GM12878 (cell line): ENCODE measurements around the gene HASPIN. TPM values are rescaled to one million over a fixed set of nuclear protein-coding genes. Genes with fewer than 3 reads are reported as not detected.

Experiments
- ATAC-seq: fragments of 200-7000 bp; cut with Tn5 transposase; 3 replicates; pipeline ENCODE4 v1.9.1; 2020; ENCODE audit warnings: mild to moderate bottlenecking, moderate library complexity
- BruUV-seq: library from RNA; stranded (reverse); fragments of 400-500 nt; replicated peaks from 2 replicates; lab custom pipeline; 2021; lab: Mats Ljungman, UMichigan
- CTCF ChIA-PET: fragments of 300-600 bp; sonication (Branson Sonifier 250); formaldehyde crosslinking; extraction: SDS; loops from one replicate; lab custom pipeline; 2021; ENCODE audit warnings: inconsistent platforms; lab: Yijun Ruan, JAX
- POLR2A ChIA-PET: fragments of 350-600 bp; formaldehyde crosslinking; extraction: SDS; loops from one replicate; lab custom pipeline; 2021; ENCODE audit warnings: inconsistent platforms; lab: Charles Lee
- RAD21 ChIA-PET: fragments of 300-600 bp; sonication (Branson Sonifier 250); formaldehyde crosslinking; loops from one replicate; lab custom pipeline; 2023; ENCODE audit warnings: antibody characterized with exemption; ENCODE audit not compliant: unreplicated experiment; lab: Charles Lee
- SMC1A ChIA-PET: fragments of 300-600 bp; sonication (Branson Sonifier 250); formaldehyde crosslinking; loops from one replicate; lab custom pipeline; 2023; ENCODE audit not compliant: unreplicated experiment, uncharacterized antibody; lab: Charles Lee
- DNase-seq: peaks from one replicate; pipeline ENCODE4 v3.0.0-alpha.2; 2011; ENCODE audit warnings: low read depth, low spot score
- FAIRE-seq: peaks from 3 replicates; lab custom pipeline; 2011; peaks lifted over from hg19 to GRCh38; lab: Jason Lieb, UNC
- H2AFZ ChIP-seq: 2 replicates; pipeline ENCODE4 v1.6.0; 2011; ENCODE audit warnings: low read depth, low read length, control low read depth; ENCODE audit not compliant: control insufficient read depth
- H3K27ac ChIP-seq: 2 replicates; pipeline ENCODE4 v1.5.1; 2011; ENCODE audit warnings: control low read depth; ENCODE audit not compliant: control insufficient read depth, insufficient read depth
- H3K27me3 ChIP-seq, 2 experiments: replicated peaks in 1 of 2; 2 replicates each; pipeline versions ENCODE4 v1.6.0 to v1.6.1; 2011; ENCODE audit warnings: low read length in 1 of 2; ENCODE audit not compliant: control insufficient read depth in 2 of 2, insufficient read depth in 2 of 2
- H3K36me3 ChIP-seq, 2 experiments: 2 replicates each; pipeline ENCODE4 v1.5.1; 2011; ENCODE audit warnings: low read length in 1 of 2; ENCODE audit not compliant: control insufficient read depth in 2 of 2, insufficient read depth in 2 of 2
- H3K4me1 ChIP-seq: 2 replicates; pipeline ENCODE4 v1.6.1; 2011; ENCODE audit warnings: mild to moderate bottlenecking, low read length, moderate library complexity, mixed read lengths; ENCODE audit not compliant: control insufficient read depth, insufficient read depth
- H3K4me2 ChIP-seq: 2 replicates; pipeline ENCODE4 v1.6.0; 2011; ENCODE audit warnings: control low read depth; ENCODE audit not compliant: control insufficient read depth, insufficient read depth
- H3K4me3 ChIP-seq: fragments of 200-600 bp; sonication (generic); 2 replicates; pipeline ENCODE4 v1.5.1; 2016
- H3K79me2 ChIP-seq: 2 replicates; pipeline ENCODE4 v1.6.0; 2011; ENCODE audit warnings: low read length; ENCODE audit not compliant: control insufficient read depth, insufficient read depth
- H3K9ac ChIP-seq: 2 replicates; pipeline ENCODE4 v1.8.0; 2011; ENCODE audit warnings: low read length, control low read depth, mixed read lengths; ENCODE audit not compliant: control insufficient read depth, insufficient read depth
- H3K9me3 ChIP-seq: replicated peaks from 3 replicates; pipeline ENCODE4 v1.5.1; 2011; ENCODE audit warnings: mild to moderate bottlenecking, low read length; ENCODE audit not compliant: control insufficient read depth, insufficient read depth
- H4K20me1 ChIP-seq: 2 replicates; pipeline ENCODE4 v1.6.0; 2011; ENCODE audit not compliant: control insufficient read depth, insufficient read depth
- BMI1 ChIP-seq: fragments of 450-650 bp; IDR thresholded peaks from 2 replicates; pipeline ENCODE4 v1.6.1; 2016; ENCODE audit warnings: mild to moderate bottlenecking, moderate library complexity, borderline replicate concordance
- CREM ChIP-seq: IDR thresholded peaks from 2 replicates; pipeline ENCODE4 v1.6.1; 2014; ENCODE audit warnings: antibody characterized with exemption, low read depth
- ESRRA ChIP-seq: IDR thresholded peaks from 2 replicates; pipeline ENCODE4 v1.6.1; 2012; ENCODE audit warnings: mild to moderate bottlenecking, low read length, improper control_type of control experiment
- GATAD2B ChIP-seq: fragments of 450-650 bp; conservative IDR thresholded peaks from 2 replicates; pipeline ENCODE4 v1.6.1; 2017; ENCODE audit warnings: low read depth, mild to moderate bottlenecking, moderate library complexity
- IRF4 ChIP-seq: IDR thresholded peaks from 2 replicates; pipeline ENCODE4 v1.6.1; 2011; ENCODE audit warnings: low read depth, low read length
- MEF2A ChIP-seq: IDR thresholded peaks from 2 replicates; pipeline ENCODE4 v1.6.1; 2011; ENCODE audit warnings: low read depth, mild to moderate bottlenecking, low read length, moderate library complexity; ENCODE audit not compliant: insufficient read depth
- NFXL1 ChIP-seq: fragments of 450-650 bp; IDR thresholded peaks from 2 replicates; pipeline ENCODE4 v1.6.1; 2017; ENCODE audit warnings: antibody characterized with exemption, mild to moderate bottlenecking, borderline replicate concordance
- SMAD1 ChIP-seq: fragments of 450-650 bp; IDR thresholded peaks from 2 replicates; pipeline ENCODE4 v1.6.1; 2018; ENCODE audit warnings: mild to moderate bottlenecking, low read depth; ENCODE audit not compliant: partially characterized antibody
- SREBF1 ChIP-seq: IDR thresholded peaks from 2 replicates; pipeline ENCODE4 v1.6.1; 2012; ENCODE audit warnings: mild to moderate bottlenecking, low read length
- YBX1 ChIP-seq: fragments of 450-650 bp; IDR thresholded peaks from 2 replicates; pipeline ENCODE4 v1.6.1; 2016; ENCODE audit warnings: antibody characterized with exemption
- ZNF24 ChIP-seq: fragments of 450-650 bp; IDR thresholded peaks from 2 replicates; pipeline ENCODE4 v1.6.1; 2017; ENCODE audit warnings: antibody characterized with exemption, mild to moderate bottlenecking
- WGBS: methylation state at CpG from one replicate; pipeline ENCODE4 v1.1.6; 2016; ENCODE audit warnings: low lambda C conversion rate; ENCODE audit not compliant: insufficient replicate concordance, insufficient coverage; ENCODE audit errors: missing lambda C conversion rate; 5-methylcytosine and 5-hydroxymethylcytosine counted together
- in situ Hi-C: fragments of 300-500 bp; cut with MboI; formaldehyde crosslinking; loops from 9 replicates; pipeline ENCODE4 v1.14.3; 2018; ENCODE audit warnings: mixed read lengths
- intact Hi-C: fragments of 100-400 bp; cut with micrococcal nuclease; formaldehyde crosslinking; loops from one replicate; pipeline ENCODE4 v1.14.2; 2022; ENCODE audit not compliant: unreplicated experiment
- polyA plus RNA-seq, 11 experiments: library from polyadenylated mRNA; depleted of rRNA in 4 of 11; unstranded in 6 of 11; stranded (reverse) in 5 of 11; fragments of >200 nt; fragmentation: Nextera tagmentation in 4 of 11; fragmentation: Illumina TruSeq in 1 of 11; extraction: Ambion mirVana in 4 of 11; extraction: Trizol in 1 of 11; gene quantifications; 1 replicate in 1 of 11; 2 replicates in 10 of 11; pipeline versions ENCODE4 v1.2.1 to v1.2.3, GENCODE V29; 2011 to 2016; ENCODE audit warnings: inconsistent platforms in 2 of 11, missing spikeins in 2 of 11, low read depth in 1 of 11
- total RNA-seq, 4 experiments: library from RNA; depleted of rRNA in 3 of 4; stranded (reverse); fragments of >200 nt in 3 of 4; fragmentation: Illumina TruSeq in 1 of 4; extraction: Trizol in 1 of 4; gene quantifications; 2 replicates each; pipeline versions ENCODE4 v1.2.1 to v1.2.3, GENCODE V29; 2013 to 2021
- TF ChIP-seq, protein P1 (sequence below): fragments of 150-350 bp; IDR thresholded peaks from 2 replicates; pipeline ENCODE4 v1.6.1; 2014; ENCODE audit warnings: mild to moderate bottlenecking, low read depth, low read length
- TF ChIP-seq, protein P2 (sequence below): fragments of 450-650 bp; IDR thresholded peaks from 2 replicates; pipeline ENCODE4 v1.6.1; 2017; ENCODE audit warnings: mild to moderate bottlenecking, low read depth, inconsistent platforms; ENCODE audit not compliant: poor library complexity, severe bottlenecking

The HASPIN gene
- total and polyA plus RNA-seq, 10 of the 15 experiments (the other 5 are each of a cell fraction or from before 2014, with no cell fraction given), result 0.80 to 18.0 (median 10.1) TPM

- Histone ChIP-seq H3K9ac (no peak overlapping the region), H4K20me1 (no peaks in the 10 kb centered on the region), H3K79me2 (peaks cover 19% of the 10 kb centered on the region), H3K4me1 (peaks cover 13% of the 10 kb centered on the region), H2AFZ (no peak overlapping the region), H3K9me3 (no peaks in the 10 kb centered on the region), H3K27ac (no peak overlapping the region), H3K27me3 (no peaks in the 10 kb centered on the region), H3K36me3 (peaks cover 0 to 22% of the 10 kb centered on the region in 2 experiments; a peak in 2 of 4 replicates), H3K4me3 (no peak overlapping the region), H3K4me2 (no peak overlapping the region)
- SMC1A ChIA-PET, result interaction anchor here (0.7 to 1.2 kb wide), 2 partner anchors 11 to 18 kb away, joined by 3 read pairs; no protein-coding TSS in a partner anchor
- POLR2A ChIA-PET, result no interaction called here
- FAIRE-seq (no peak), DNase-seq (no peak), ATAC-seq (no peak)
- no TSS peak for BruUV-seq
- in situ Hi-C loops, result loop anchor here (25.0 kb wide), 1 partner anchor 1493 kb away; no protein-coding TSS in a partner anchor
- RAD21 ChIA-PET, result interaction anchor here (1.0 kb wide), 1 partner anchor 8 kb away, joined by 3 read pairs; no protein-coding TSS in a partner anchor
- CTCF ChIA-PET, result interaction anchor here (1.5 kb wide), 1 partner anchor 8 kb away, joined by 3 read pairs; no protein-coding TSS in a partner anchor
- intact Hi-C loops, result no loop called here
- TF ChIP-seq BMI1 (no peak), CREM (no peak), SMAD1 (no peak)
Measured at GRCh38 chr17:3719265-3719664, 4.4 kb upstream of the HASPIN start.

GRCh38 chr17:3722716-3723115 lies 987 bp upstream of the HASPIN start:
- peak overlapping the region; percentile 70 for H3K4me3 ChIP-seq
- peak overlapping the region; percentile 28 for H2AFZ ChIP-seq
- ATAC-seq (no peak), DNase-seq (no peak), FAIRE-seq (no peak)
- H3K27me3 ChIP-seq, result no peaks in the 10 kb centered on the region
- ChIA-PET POLR2A (interaction anchor here (0.6 to 1.3 kb wide), 5 partner anchors 12 to 1432 kb away, joined by 3 to 4 read pairs (median 4); no protein-coding TSS in a partner anchor), RAD21 (interaction anchor here (1.0 to 2.5 kb wide), 6 partner anchors 10 to 105 kb away, joined by 3 to 14 read pairs (median 5); no protein-coding TSS in a partner anchor), CTCF (interaction anchor here (0.6 to 3.0 kb wide), 10 partner anchors 10 to 666 kb away, joined by 3 to 13 read pairs (median 5); no protein-coding TSS in a partner anchor), SMC1A (interaction anchor here (0.9 to 3.0 kb wide), 10 partner anchors 10 to 166 kb away, joined by 3 to 33 read pairs (median 4); partner anchors contain the start of genes NCBP3 and P2RX5)
- peaks cover 1 to 6% of the 10 kb centered on the region in 2 experiments; a peak in 2 of 4 replicates for H3K36me3 ChIP-seq
- H3K4me1 ChIP-seq, result peaks cover 17% of the 10 kb centered on the region
- intact Hi-C loops (no loop called here), in situ Hi-C loops (loop anchor here (25.0 kb wide), 1 partner anchor 1490 kb away; no protein-coding TSS in a partner anchor)
- BruUV-seq, result no TSS peak
- H4K20me1 ChIP-seq, result no peaks in the 10 kb centered on the region
- peaks cover 48% of the 10 kb centered on the region for H3K79me2 ChIP-seq
- WGBS, result 48% methylated on average over 6 of the region's 6 CpGs
- H3K9me3 ChIP-seq, result no peaks in the 10 kb centered on the region
- H3K4me2 ChIP-seq, result peak overlapping the region; percentile 99
- peak overlapping the region; percentile 93 for H3K9ac ChIP-seq
- H3K27ac ChIP-seq, result peak overlapping the region; percentile 87
- TF ChIP-seq ZNF24, result no peak
- no peak for TF ChIP-seq YBX1
- TF ChIP-seq SREBF1, result no peak
- no peak for TF ChIP-seq IRF4
- TF ChIP-seq, protein P1, sequence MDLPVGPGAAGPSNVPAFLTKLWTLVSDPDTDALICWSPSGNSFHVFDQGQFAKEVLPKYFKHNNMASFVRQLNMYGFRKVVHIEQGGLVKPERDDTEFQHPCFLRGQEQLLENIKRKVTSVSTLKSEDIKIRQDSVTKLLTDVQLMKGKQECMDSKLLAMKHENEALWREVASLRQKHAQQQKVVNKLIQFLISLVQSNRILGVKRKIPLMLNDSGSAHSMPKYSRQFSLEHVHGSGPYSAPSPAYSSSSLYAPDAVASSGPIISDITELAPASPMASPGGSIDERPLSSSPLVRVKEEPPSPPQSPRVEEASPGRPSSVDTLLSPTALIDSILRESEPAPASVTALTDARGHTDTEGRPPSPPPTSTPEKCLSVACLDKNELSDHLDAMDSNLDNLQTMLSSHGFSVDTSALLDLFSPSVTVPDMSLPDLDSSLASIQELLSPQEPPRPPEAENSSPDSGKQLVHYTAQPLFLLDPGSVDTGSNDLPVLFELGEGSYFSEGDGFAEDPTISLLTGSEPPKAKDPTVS, result no peak
- no peak for TF ChIP-seq CREM
- no peak for TF ChIP-seq MEF2A
- TF ChIP-seq, protein P2, sequence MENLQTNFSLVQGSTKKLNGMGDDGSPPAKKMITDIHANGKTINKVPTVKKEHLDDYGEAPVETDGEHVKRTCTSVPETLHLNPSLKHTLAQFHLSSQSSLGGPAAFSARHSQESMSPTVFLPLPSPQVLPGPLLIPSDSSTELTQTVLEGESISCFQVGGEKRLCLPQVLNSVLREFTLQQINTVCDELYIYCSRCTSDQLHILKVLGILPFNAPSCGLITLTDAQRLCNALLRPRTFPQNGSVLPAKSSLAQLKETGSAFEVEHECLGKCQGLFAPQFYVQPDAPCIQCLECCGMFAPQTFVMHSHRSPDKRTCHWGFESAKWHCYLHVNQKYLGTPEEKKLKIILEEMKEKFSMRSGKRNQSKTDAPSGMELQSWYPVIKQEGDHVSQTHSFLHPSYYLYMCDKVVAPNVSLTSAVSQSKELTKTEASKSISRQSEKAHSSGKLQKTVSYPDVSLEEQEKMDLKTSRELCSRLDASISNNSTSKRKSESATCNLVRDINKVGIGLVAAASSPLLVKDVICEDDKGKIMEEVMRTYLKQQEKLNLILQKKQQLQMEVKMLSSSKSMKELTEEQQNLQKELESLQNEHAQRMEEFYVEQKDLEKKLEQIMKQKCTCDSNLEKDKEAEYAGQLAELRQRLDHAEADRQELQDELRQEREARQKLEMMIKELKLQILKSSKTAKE, result no peak
- no peak for TF ChIP-seq BMI1
- TF ChIP-seq ESRRA, result no peak
- TF ChIP-seq NFXL1, result no peak
- TF ChIP-seq GATAD2B, result no peak
